CD4-positive, alpha-beta T cell (primary cell): ENCODE results near the gene NLK. TPM values are rescaled to one million over a fixed set of nuclear protein-coding genes. Genes with fewer than 3 reads are reported as not detected.

Source experiments
- ATAC-seq: fragments of 200-7000 bp; cut with Tn5 transposase; one replicate; pipeline ENCODE4 v1.10.0; 2022; ENCODE audit warnings: mild to moderate bottlenecking; ENCODE audit not compliant: poor library complexity
- CTCF ChIA-PET: fragments of 350-600 bp; sonication (Branson Sonifier 250); formaldehyde crosslinking; loops from one replicate; lab custom pipeline; 2021; ENCODE audit warnings: antibody characterized with exemption, inconsistent platforms; lab: Charles Lee
- POLR2A ChIA-PET: fragments of 350-600 bp; sonication (Branson Sonifier 250); formaldehyde crosslinking; loops from one replicate; lab custom pipeline; 2021; ENCODE audit warnings: antibody characterized with exemption, inconsistent platforms; lab: Charles Lee
- DNase-seq, 14 experiments: peaks; one replicate each; pipeline ENCODE4 v3.0.0-alpha.2; 2013 to 2020; ENCODE audit warnings: mixed read lengths in 2 of 14
- H3K27ac ChIP-seq, 2 donors: one replicate each; pipeline versions ENCODE4 v1.5.1 to v1.7.0; 2013; ENCODE audit warnings: low read length in 2 of 2, low read depth in 1 of 2, mild to moderate bottlenecking in 1 of 2
- H3K27me3 ChIP-seq, 2 experiments: 1 replicate in 1 of 2; 2 replicates in 1 of 2; pipeline versions ENCODE4 v1.6.1 to v1.7.0; 2013; ENCODE audit warnings: low read length in 2 of 2, control low read depth in 1 of 2, mild to moderate bottlenecking in 1 of 2, moderate library complexity in 1 of 2; ENCODE audit not compliant: insufficient read depth in 2 of 2, control insufficient read depth in 1 of 2
- H3K36me3 ChIP-seq: one replicate; pipeline ENCODE4 v1.6.1; 2013; ENCODE audit warnings: low read length, control low read depth; ENCODE audit not compliant: insufficient read depth
- H3K4me1 ChIP-seq: one replicate; pipeline ENCODE4 v1.6.1; 2013; ENCODE audit warnings: low read length, control low read depth; ENCODE audit not compliant: insufficient read depth
- H3K4me3 ChIP-seq: one replicate; pipeline ENCODE4 v1.5.1; 2013; ENCODE audit warnings: mild to moderate bottlenecking, low read length, moderate library complexity
- H3K9me3 ChIP-seq, 2 experiments: 1 replicate in 1 of 2; 2 replicates in 1 of 2; pipeline versions ENCODE4 v1.6.1 to v1.7.0; 2013; ENCODE audit warnings: low read length in 2 of 2, mild to moderate bottlenecking in 2 of 2, control low read depth in 1 of 2, moderate library complexity in 1 of 2; ENCODE audit not compliant: control insufficient read depth in 1 of 2, insufficient read depth in 1 of 2
- H3K27ac Mint-ChIP-seq: one replicate; pipeline ENCODE4 v1.8.0; 2020; ENCODE audit warnings: mixed read lengths
- H3K27me3 Mint-ChIP-seq: one replicate; pipeline ENCODE4 v1.8.0; 2021; ENCODE audit warnings: mixed read lengths
- H3K36me3 Mint-ChIP-seq: one replicate; pipeline ENCODE4 v1.8.0; 2021; ENCODE audit warnings: low read depth, mixed read lengths
- H3K4me1 Mint-ChIP-seq: one replicate; pipeline ENCODE4 v1.8.0; 2021; ENCODE audit warnings: low read depth, mixed read lengths
- H3K4me3 Mint-ChIP-seq: one replicate; pipeline ENCODE4 v1.8.0; 2020; ENCODE audit warnings: mild to moderate bottlenecking, mixed read lengths
- H3K9me3 Mint-ChIP-seq: one replicate; pipeline ENCODE4 v1.8.0; 2020; ENCODE audit warnings: mixed read lengths
- intact Hi-C, 2 experiments: fragments of 100-400 bp; cut with DNase I in 1 of 2; cut with micrococcal nuclease in 1 of 2; formaldehyde crosslinking; loops; one replicate each; pipeline versions ENCODE4 v1.15.1 to v1.9.0; 2023 to 2025; cut with DNase I, micrococcal nuclease
- total RNA-seq, 174 experiments: library from RNA in 2 of 174; stranded (reverse) in 2 of 174; gene quantifications; one replicate each; pipeline ENCODE4 v1.2.3 and lab custom pipeline; 2021 to 2026
- TF ChIP-seq, protein P1 (sequence below): fragments of 200-600 bp; IDR thresholded peaks from one replicate; pipeline ENCODE4 v1.8.0; 2022; ENCODE audit warnings: antibody characterized with exemption, mild to moderate bottlenecking

Gene NLK
- total RNA-seq, 2 experiments from 2014 or later, result 6.8 to 7.7 TPM

DNA sequence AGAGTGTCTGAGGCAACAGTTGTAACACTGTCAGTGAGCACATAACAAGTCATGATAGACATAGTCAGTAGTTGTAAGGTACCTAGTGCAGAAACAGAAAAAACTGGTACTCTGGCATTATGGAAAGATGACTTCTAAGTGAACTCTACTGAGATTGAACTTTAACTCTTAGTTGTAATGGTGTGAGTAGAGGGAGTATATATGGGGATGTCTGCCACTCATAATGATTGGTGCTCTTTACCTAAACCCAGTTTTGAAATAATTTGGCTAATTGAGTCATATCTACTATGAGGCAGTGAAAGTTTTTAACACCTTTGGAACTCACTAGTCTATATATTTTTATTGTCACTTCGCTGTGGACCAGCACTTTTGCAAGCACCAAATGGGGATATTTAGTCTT lies 6.6 kb downstream of the NLK start:
- H3K9me3 ChIP-seq, result no peaks in the 10 kb centered on the region
- no peak for ATAC-seq
- TF ChIP-seq, protein P1, sequence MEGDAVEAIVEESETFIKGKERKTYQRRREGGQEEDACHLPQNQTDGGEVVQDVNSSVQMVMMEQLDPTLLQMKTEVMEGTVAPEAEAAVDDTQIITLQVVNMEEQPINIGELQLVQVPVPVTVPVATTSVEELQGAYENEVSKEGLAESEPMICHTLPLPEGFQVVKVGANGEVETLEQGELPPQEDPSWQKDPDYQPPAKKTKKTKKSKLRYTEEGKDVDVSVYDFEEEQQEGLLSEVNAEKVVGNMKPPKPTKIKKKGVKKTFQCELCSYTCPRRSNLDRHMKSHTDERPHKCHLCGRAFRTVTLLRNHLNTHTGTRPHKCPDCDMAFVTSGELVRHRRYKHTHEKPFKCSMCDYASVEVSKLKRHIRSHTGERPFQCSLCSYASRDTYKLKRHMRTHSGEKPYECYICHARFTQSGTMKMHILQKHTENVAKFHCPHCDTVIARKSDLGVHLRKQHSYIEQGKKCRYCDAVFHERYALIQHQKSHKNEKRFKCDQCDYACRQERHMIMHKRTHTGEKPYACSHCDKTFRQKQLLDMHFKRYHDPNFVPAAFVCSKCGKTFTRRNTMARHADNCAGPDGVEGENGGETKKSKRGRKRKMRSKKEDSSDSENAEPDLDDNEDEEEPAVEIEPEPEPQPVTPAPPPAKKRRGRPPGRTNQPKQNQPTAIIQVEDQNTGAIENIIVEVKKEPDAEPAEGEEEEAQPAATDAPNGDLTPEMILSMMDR, result no peak
- POLR2A ChIA-PET, result no interaction called here
- H3K4me1 ChIP-seq, result peaks cover 8% of the 10 kb centered on the region
- H3K4me3 ChIP-seq, result no peak overlapping the region
- Mint-ChIP-seq H3K9me3 (no peaks in the 10 kb centered on the region), H3K27ac (no peak overlapping the region), H3K36me3 (no peaks in the 10 kb centered on the region), H3K4me1 (peaks cover 80% of the 10 kb centered on the region), H3K27me3 (no peaks in the 10 kb centered on the region), H3K4me3 (no peak overlapping the region)
- no peaks in the 10 kb centered on the region for H3K27me3 ChIP-seq
- CTCF ChIA-PET, result interaction anchor here (0.9 kb wide), 1 partner anchor 9 kb away, joined by 3 read pairs; no protein-coding TSS in a partner anchor
- no peak for DNase-seq
- intact Hi-C loops, result loop anchor here in 1 of 2 experiments (10.0 kb wide), 2 partner anchors 244 to 754 kb away; partner anchors contain the start of genes NOS2 and WSB1
- no peaks in the 10 kb centered on the region for H3K36me3 ChIP-seq
- H3K27ac ChIP-seq, result no peak overlapping the region

- POLR2A ChIA-PET, result interaction anchor here (3.1 kb wide), 1 partner anchor 12 kb away, joined by 11 read pairs; no protein-coding TSS in a partner anchor
- DNase-seq (no peak), ATAC-seq (no peak)
- Mint-ChIP-seq H3K27me3 (no peaks in the 10 kb centered on the region), H3K9me3 (no peaks in the 10 kb centered on the region), H3K4me1 (peaks cover 61% of the 10 kb centered on the region), H3K4me3 (no peak overlapping the region), H3K27ac (no peak overlapping the region), H3K36me3 (no peaks in the 10 kb centered on the region)
- Histone ChIP-seq H3K27me3 (no peaks in the 10 kb centered on the region), H3K9me3 (no peaks in the 10 kb centered on the region), H3K36me3 (no peaks in the 10 kb centered on the region), H3K4me3 (no peak overlapping the region), H3K27ac (no peak overlapping the region), H3K4me1 (no peaks in the 10 kb centered on the region)
- intact Hi-C loops, result no loop called here
- TF ChIP-seq, protein P1, result no peak
- CTCF ChIA-PET, result no interaction called here
Measured at GRCh38 chr17:28053044-28053670, 10.7 kb downstream of the NLK start.

DNA sequence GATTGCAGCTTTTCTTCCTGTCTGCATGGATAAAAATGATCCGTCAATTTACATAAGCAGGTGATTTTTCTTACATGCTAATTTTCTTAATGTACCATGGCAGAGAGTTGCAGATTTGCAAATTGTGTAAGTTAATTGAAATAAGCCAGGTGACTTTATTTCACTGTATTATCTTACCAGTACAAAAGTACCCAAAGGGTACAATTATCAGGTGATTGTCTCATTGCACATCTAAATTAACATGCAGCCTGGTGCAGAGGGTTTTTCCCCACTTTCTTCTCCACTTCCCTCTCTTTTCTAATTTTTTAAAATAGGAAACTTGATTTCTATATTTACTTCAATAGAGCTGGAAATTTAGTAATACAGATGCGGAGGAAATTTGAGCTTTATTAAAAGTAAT lies 11.2 kb downstream of the NLK start:
- no peaks in the 10 kb centered on the region for H3K36me3 Mint-ChIP-seq
- intact Hi-C loops, result no loop called here
- TF ChIP-seq, protein P1, result no peak
- no peaks in the 10 kb centered on the region for H3K27me3 Mint-ChIP-seq
- peaks cover 59% of the 10 kb centered on the region for H3K4me1 Mint-ChIP-seq
- ChIA-PET POLR2A (interaction anchor here (3.1 kb wide), 1 partner anchor 12 kb away, joined by 11 read pairs; no protein-coding TSS in a partner anchor), CTCF (no interaction called here)
- DNase-seq (no peak), ATAC-seq (no peak)
- H3K4me1 ChIP-seq, result peaks cover 3% of the 10 kb centered on the region
- no peaks in the 10 kb centered on the region for H3K36me3 ChIP-seq
- H3K27me3 ChIP-seq, result no peaks in the 10 kb centered on the region
- H3K9me3 Mint-ChIP-seq, result no peaks in the 10 kb centered on the region
- no peak overlapping the region for H3K27ac Mint-ChIP-seq
- no peak overlapping the region for H3K4me3 Mint-ChIP-seq
- H3K9me3 ChIP-seq, result no peaks in the 10 kb centered on the region
- H3K4me3 ChIP-seq, result no peak overlapping the region
- no peak overlapping the region for H3K27ac ChIP-seq
